Progenitor cell of endocrine pancreas (in vitro differentiated cells): ENCODE results near the gene IRF2. TPM values are rescaled to one million over a fixed set of nuclear protein-coding genes. Genes with fewer than 3 reads are reported as not detected.

ENCODE experiments used
- DNase-seq: peaks from one replicate; pipeline ENCODE4 v3.0.0; 2021; ENCODE audit warnings: low spot score; ENCODE audit not compliant: unreplicated experiment
- H3K27ac Mint-ChIP-seq: 2 replicates; pipeline ENCODE4 v1.8.0; 2021; ENCODE audit warnings: mild to moderate bottlenecking, moderate library complexity, mixed read lengths
- H3K27me3 Mint-ChIP-seq: 2 replicates; pipeline ENCODE4 v1.8.0; 2021; ENCODE audit warnings: mixed read lengths
- H3K36me3 Mint-ChIP-seq: 2 replicates; pipeline ENCODE4 v1.8.0; 2022; ENCODE audit warnings: mixed read lengths; ENCODE audit not compliant: insufficient read depth
- H3K4me1 Mint-ChIP-seq: 2 replicates; pipeline ENCODE4 v1.8.0; 2021; ENCODE audit warnings: low read depth, mixed read lengths
- H3K4me3 Mint-ChIP-seq: 2 replicates; pipeline ENCODE4 v1.8.0; 2021; ENCODE audit warnings: low read depth, mild to moderate bottlenecking, moderate library complexity, mixed read lengths
- H3K9me3 Mint-ChIP-seq: 2 replicates; pipeline ENCODE4 v1.8.0; 2021; ENCODE audit warnings: low read depth, mixed read lengths
- total RNA-seq: library from RNA; stranded (reverse); gene quantifications from 2 replicates; pipeline ENCODE4 v1.2.1, GENCODE V29; 2021
- TF ChIP-seq, protein P1 (sequence below): fragments of 200-600 bp; sonication (generic); IDR thresholded peaks from one replicate; pipeline ENCODE4 v1.5.0; 2021; ENCODE audit warnings: antibody characterized with exemption, mild to moderate bottlenecking; ENCODE audit not compliant: unreplicated experiment

Gene IRF2
- total RNA-seq, 1 donor from 2014 or later = 19.1 TPM

DNA sequence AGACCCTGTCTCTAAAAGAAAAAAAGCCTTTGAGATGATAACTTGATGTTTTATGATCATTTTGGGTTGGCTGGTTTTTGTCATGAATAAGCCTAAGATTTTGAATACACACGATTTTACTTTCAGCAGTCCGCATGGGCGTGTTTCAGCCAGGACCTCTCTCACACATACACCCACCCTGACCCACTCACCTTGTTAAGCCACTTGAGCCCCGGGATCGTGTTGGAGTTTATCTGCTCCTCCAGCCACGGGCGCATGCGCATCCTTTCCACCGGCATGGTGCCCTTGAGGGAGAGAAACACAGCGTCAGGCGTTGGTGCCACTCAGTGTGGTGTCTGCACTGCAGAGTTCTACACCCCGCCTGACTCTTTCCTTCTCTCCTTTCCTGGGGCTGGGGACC lies 45.6 kb downstream of the IRF2 start:
- no peaks in the 10 kb centered on the region for H3K9me3 Mint-ChIP-seq
- peaks cover 3% of the 10 kb centered on the region for H3K4me1 Mint-ChIP-seq
- no peak for DNase-seq
- H3K4me3 Mint-ChIP-seq = no peak overlapping the region
- TF ChIP-seq, protein P1, sequence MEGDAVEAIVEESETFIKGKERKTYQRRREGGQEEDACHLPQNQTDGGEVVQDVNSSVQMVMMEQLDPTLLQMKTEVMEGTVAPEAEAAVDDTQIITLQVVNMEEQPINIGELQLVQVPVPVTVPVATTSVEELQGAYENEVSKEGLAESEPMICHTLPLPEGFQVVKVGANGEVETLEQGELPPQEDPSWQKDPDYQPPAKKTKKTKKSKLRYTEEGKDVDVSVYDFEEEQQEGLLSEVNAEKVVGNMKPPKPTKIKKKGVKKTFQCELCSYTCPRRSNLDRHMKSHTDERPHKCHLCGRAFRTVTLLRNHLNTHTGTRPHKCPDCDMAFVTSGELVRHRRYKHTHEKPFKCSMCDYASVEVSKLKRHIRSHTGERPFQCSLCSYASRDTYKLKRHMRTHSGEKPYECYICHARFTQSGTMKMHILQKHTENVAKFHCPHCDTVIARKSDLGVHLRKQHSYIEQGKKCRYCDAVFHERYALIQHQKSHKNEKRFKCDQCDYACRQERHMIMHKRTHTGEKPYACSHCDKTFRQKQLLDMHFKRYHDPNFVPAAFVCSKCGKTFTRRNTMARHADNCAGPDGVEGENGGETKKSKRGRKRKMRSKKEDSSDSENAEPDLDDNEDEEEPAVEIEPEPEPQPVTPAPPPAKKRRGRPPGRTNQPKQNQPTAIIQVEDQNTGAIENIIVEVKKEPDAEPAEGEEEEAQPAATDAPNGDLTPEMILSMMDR = no peak
- H3K27ac Mint-ChIP-seq = no peak overlapping the region
- H3K36me3 Mint-ChIP-seq = peaks cover 11% of the 10 kb centered on the region
- H3K27me3 Mint-ChIP-seq = no peaks in the 10 kb centered on the region

DNA sequence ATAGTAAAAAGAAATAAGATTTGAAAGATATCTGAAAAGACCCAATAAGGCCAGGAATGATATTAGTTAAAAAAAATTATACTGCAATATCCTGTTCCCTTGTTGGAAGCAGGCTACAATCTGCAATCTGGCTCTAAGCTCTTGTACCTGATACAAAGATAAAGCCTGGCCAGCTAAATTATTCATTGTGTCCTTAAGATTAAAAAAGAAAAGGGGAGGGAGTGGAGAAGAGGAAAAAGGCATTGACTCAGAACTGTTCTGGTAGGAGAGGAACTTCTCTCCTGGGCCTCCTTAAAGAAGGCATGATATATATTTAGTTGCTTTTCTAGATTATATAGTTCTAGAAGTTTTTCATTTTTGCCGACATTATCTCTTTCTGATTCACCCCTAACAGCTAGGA lies 46.7 kb downstream of the IRF2 start:
- Mint-ChIP-seq H3K36me3 (peaks cover 14% of the 10 kb centered on the region), H3K4me1 (peaks cover 3% of the 10 kb centered on the region), H3K9me3 (peaks cover under 1% of the 10 kb centered on the region), H3K27ac (no peak overlapping the region), H3K27me3 (no peaks in the 10 kb centered on the region), H3K4me3 (no peak overlapping the region)
- TF ChIP-seq, protein P1 = no peak
- no peak for DNase-seq

DNA sequence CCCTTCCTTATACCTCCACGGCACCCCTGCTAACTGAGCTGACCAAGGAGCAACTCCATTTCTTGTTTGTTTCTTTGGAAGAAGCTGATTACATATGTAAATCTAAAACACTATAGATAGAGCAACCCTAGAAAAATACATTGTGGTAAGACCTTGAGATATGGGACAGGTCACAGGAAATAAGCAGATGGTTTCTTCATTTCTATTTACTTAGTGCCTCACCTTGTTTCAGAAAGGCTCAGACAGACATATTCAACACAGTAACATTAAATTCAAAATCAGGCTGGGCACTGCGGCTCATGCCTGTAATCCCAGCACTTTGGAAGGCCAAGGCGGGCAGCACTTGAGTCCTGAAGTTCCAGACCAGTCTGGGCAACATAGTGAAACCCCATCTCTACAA lies 47.3 kb downstream of the IRF2 start:
- Mint-ChIP-seq H3K27ac (no peak overlapping the region), H3K36me3 (peaks cover 20% of the 10 kb centered on the region), H3K4me3 (no peak overlapping the region), H3K9me3 (peaks cover 4% of the 10 kb centered on the region), H3K27me3 (no peaks in the 10 kb centered on the region), H3K4me1 (peaks cover 3% of the 10 kb centered on the region)
- DNase-seq = no peak
- TF ChIP-seq, protein P1 = no peak

DNA sequence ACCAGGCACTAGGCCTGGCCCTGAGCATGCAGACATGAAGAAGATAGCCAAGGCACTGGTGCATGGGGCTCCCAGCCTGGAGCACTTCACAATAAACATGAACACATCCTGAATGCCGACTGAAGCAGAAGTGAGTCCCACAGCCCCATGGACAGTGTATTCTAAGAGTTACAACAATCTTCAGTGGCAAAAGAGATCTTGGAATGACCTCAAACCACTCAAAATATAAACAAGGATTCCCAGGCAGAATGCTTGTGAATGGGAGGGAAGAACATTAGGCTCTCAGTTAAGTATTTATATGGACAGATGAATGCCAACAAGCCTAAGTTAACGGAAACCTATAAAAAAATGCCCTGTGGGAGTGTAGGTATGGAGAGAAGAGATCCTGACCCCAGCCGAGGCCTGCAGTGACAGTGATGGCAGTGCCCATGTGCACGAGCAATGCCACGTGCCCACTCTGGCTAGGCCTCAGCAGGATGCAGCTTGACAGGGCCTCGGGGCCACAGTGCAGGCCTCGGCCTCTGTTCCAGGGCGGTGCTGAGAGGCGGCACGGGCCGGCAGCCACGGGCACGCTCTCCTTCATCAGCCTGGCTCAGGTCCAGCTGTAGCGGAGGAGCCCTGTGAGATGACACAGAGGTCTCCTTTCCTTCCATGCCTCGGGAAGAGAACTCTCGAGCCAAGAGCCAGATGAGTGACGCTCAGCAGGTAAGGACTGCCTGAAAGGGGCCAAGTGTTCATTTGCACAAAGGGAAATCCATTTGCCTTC lies 49.2 kb downstream of the IRF2 start:
- Mint-ChIP-seq H3K27ac (no peak overlapping the region), H3K27me3 (no peaks in the 10 kb centered on the region), H3K4me1 (peaks cover 3% of the 10 kb centered on the region), H3K9me3 (peaks cover 4% of the 10 kb centered on the region), H3K4me3 (no peak overlapping the region), H3K36me3 (peaks cover 26% of the 10 kb centered on the region)
- TF ChIP-seq, protein P1 = no peak
- DNase-seq = no peak

DNA sequence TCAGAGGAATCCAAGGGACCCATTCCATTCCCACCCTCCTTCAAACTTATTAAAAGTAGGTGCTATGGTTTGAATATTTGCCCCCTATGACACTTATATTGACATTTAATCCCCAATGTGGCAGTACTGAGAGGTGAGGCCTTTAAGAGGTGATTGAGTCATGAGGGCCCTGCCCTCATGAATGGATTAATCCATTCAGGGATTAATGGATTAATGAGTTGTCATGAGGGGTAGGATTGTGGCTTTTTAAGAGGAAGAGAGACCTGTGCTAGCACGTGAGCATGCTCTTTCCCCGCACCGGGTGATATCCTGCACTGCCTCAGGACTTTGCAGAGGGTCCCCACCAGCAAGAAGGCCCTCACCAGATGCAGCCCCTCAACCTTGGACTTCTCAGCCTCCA lies 50.1 kb downstream of the IRF2 start:
- no peak for DNase-seq
- Mint-ChIP-seq H3K27ac (no peak overlapping the region), H3K4me3 (no peak overlapping the region), H3K4me1 (peaks cover 3% of the 10 kb centered on the region), H3K27me3 (no peaks in the 10 kb centered on the region), H3K36me3 (peaks cover 26% of the 10 kb centered on the region), H3K9me3 (peaks cover 4% of the 10 kb centered on the region)
- TF ChIP-seq, protein P1 = no peak
